Erythroblast (primary cell): ENCODE results near the gene HSF5.
A peak's percentile ranks its signal among the peaks of the same experiment; 100 is the strongest.

Experiments used
- DNase-seq, 2 experiments: peaks; one replicate each; lab custom pipeline; 2025; lab: John Stamatoyannopoulos, UW
- GATA1 ChIP-seq: IDR thresholded peaks from 2 replicates; pipeline ENCODE4 v1.6.1; 2011; ENCODE audit warnings: low read depth, mild to moderate bottlenecking, control low read depth, low read length, moderate library complexity
- POLR2A ChIP-seq: IDR thresholded peaks from 2 replicates; pipeline ENCODE4 v1.6.1; 2011; ENCODE audit warnings: mild to moderate bottlenecking, low read length

The HSF5 gene

DNA sequence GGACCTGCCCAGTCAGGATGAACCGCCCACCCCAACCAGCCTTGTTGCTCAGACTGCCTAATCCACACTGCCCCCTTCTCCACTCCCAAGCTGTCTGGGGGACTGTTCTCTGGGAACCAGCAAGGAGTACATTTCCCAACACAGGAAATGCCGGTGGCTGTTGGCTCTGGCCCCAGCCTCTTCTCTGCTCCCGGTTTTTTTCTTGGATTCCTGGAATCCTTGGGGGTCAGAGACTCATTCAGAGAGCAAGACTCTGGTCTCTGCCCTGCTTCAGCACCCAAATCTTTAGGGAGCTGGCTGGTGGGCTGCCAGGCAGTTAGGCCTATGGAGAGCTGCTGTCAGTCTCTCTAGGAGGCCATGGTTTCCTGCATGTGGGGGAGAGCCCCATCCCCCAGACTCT is 37.0 kb upstream of the HSF5 start:
- TF ChIP-seq POLR2A (no peak), GATA1 (no peak)
- no peak for DNase-seq

DNA sequence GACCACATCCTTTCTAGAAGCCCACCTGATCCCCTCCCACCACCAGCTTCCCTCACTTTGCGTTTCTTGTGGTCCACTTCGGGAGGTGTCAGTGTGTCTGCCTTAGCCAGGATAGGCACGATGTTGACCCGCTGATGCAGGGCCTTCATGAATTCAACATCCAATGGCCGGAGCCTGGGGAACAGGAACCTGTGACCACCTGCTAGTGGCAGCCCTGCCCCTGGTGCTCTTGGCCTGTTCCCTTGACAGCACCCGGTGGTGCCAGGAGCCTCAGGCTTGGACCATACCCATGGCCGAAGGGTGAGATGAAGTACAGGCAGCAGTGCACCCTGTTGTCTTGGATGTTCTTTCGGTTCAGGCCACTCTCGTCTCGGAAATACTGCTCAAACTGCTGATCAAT is 33.5 kb upstream of the HSF5 start:
- TF ChIP-seq GATA1 = no peak
- no peak for DNase-seq

DNA sequence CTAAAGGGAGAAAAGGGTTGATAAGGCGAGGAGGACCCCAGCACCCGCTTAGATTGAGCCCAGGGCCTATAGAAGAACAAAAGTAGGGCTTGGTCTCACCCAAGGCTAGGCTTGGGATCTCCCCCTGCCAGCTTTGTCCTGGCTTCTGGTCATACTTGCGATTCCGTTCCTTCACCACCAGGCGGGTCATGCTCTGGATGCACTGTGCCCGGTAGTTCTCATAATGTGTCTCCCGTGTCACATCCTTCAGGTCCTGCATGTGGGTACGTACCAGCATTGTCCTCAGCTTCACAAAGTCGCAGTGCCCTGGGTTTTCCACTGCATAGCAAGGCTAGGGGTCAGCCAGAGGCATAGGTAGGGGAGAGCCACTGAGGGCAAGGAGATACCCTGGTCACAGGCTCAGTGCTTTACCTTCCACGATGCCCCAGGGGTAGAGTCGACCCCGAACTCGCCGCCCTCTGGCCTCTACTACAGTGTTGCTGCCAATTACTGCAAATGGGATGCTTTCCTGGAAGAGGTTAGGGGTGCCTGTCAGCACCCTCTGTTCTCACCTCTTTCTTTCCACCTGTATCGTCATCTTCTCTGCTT is 32.7 kb upstream of the HSF5 start:
- TF ChIP-seq POLR2A (no peak), GATA1 (no peak)
- DNase-seq = peak; percentile 35 to 48

DNA sequence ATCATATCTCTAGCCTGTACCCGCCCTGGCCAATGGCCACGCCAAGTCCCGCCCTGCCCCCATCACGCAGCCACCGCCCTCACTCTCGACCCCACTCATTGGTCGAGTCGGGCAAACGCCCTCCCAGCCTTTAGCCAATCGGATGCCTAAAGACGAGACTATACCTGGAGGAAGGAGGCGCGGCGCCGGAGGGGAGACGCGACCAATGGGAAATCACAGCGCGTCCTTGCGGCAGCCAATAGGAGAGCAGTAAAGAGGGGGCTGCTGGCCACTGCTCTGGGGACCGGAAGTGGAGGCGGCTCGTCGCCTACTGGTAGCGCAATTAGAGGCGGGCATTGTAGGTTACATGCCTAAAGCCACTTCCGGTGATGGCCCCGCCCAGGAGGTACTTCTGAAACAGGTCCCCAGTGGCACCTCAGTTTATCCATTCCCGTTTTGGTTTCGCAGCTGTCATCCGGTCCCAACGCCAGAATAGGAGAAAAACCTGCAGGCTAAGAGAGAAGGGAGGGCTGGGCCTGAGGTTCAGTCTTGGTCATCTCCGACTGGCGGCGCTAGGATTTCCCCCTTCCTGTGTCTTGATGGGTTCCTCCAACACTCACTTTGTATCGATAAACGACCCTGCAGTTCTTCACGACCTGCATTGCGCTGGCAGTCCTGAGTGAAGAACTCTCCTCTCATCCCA is 29.9 kb upstream of the HSF5 start:
- DNase-seq = peak; percentile 100
- TF ChIP-seq POLR2A (peak; percentile 86), GATA1 (no peak)

DNA sequence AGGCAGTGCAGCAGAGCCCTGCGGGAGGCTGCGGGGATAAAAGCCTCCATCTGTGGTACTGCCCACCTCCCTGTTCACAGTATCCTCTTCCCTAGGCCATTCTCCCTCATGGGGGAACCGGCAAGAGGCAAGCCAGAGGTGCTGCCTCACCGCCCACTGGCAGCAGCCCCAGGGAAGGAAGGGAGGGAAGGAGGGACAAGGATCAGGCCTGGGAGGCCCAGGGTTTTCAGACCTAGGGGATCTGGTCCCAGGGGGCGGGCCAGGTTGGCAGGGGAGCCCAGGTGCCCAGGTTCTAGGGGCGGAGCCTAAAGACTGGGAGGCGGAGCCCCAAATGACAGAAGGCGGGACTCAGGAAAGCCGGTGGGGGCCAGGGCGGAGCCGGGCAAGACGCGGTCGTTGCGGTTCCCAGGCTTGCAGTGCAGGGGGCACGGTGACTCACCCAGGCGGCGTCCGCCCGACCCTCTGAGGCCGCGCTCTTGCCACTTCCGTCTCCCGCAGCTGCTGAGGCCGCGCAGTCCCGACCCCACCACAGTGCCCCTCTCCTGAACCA is 29.2 kb upstream of the HSF5 start:
- TF ChIP-seq POLR2A (no peak), GATA1 (no peak)
- DNase-seq = no peak

DNA sequence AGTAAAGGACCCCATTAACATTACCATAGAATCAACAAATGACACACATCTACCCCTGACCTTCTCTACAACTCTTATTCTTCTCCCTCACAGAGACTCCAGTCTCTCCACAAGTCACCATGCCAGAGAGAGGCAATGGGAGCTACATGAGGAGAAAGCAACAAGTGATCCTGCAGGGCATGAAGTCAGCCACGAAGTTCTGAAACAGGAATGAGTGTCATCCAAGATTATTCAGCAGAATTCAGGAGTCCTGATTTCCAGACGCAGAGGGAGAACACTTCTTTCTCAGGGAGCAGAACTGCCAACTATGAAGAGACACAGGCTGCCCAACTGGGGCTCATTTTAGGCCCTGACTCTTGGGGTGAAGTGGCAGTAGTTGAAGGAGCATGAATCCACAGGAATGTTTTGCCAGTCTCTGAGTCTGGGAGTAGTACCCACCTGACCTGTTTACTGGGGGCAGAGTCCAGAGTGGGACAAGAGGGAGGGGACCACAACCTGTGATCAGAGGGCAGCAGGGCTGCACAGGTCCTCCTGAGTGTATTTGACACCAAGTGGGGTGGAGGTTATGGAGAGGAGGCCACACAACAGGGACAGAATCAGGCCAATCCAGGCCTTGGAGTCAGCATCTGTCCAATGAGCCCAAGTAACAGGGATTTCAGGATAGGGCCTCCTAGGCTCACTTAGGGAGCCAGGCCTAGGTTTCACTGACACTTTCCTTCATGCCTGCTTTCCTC is 28.6 kb upstream of the HSF5 start:
- no peak for TF ChIP-seq POLR2A
- TF ChIP-seq GATA1 = no peak
- DNase-seq = peak in 1 of 2 experiments; percentile 48

DNA sequence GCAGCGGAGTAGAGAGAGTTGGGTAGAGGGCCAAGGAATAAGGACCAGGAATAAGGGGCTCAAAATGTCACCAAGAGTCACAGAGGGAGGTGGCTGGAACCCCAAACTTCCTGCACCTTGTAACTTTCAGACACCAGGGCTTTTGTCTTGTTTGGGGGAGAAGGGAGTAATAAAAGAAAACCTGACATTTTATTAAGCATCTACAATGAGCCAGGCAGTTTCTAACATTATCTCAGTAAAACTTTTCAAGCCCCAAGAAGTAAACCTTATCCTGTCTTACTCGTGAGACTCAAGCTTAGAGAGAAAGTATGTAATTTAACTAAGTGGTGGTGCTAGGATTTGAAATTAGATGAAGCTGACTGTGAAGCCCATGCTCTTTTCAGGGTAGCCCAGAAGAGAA is 27.1 kb upstream of the HSF5 start:
- peak in 1 of 2 experiments; percentile 25 for DNase-seq
- no peak for TF ChIP-seq POLR2A

DNA sequence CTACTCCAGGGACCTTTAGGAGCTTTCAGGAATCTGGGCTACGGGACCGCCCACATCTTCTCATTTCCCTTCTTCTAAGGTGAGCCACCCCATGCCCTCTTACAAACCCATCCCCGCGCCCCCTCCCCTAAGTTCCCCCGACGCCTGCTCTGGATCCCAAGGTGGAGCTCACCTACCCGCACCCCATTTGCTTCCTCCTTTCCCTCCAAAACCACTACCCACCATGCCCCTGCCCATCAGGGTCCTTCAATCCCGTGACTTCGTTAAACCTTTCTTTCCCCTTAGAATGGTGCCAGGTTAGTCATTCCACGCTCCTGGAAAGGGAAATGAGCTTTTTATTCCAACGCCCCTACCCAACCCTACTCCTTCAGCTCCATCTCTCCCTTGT is 26.6 kb upstream of the HSF5 start:
- TF ChIP-seq POLR2A = no peak
- TF ChIP-seq GATA1 = no peak
- DNase-seq = no peak

DNA sequence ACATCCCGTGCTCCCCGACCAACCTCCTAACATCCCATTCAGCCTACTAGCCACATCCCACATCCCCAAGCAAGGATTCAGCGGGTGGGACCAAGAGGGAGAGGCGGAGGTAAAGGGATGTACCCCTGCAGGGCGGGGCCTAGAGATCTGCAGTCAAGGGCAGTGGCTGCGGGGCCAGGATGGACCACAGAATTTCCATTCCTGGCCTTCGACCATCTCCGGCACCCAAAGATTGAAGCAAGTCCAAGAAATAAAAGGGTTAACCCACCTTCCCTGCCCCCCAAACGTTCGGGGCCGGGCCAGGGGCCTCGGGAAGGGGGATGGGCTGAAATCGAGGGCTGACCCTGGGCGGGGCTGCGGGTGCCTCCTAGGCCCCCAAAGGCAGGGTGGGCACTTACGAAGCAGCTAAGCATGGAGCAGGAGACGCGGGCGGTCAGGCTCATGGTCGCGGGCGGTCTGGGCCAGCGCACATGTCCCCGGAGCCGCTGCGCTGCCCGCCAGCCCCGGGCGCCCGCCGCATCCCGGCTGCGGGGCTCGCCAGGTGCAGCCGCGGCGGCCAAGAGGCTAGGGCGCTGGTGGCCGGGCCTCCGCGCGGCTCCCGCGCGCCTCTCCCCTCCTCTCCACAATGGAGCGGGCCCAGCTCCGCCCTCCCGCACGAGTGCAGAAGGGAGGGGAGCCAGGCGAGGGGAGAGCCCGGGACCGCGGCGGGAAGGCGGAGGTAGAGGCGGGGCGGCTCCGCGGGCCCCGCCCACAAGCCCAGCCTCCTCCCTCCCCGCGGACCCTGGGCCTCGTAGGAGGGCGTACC is 26.0 kb upstream of the HSF5 start, which contains the start of gene MTMR4:
MTMR4 (minus strand) TSS at position 674 of the 805 bp plus-strand sequence; CDS start at position 443, 231 bp downstream.
- peak; percentile 85 to 91 for DNase-seq
- no peak for TF ChIP-seq GATA1
- peak; percentile 54 for TF ChIP-seq POLR2A

DNA sequence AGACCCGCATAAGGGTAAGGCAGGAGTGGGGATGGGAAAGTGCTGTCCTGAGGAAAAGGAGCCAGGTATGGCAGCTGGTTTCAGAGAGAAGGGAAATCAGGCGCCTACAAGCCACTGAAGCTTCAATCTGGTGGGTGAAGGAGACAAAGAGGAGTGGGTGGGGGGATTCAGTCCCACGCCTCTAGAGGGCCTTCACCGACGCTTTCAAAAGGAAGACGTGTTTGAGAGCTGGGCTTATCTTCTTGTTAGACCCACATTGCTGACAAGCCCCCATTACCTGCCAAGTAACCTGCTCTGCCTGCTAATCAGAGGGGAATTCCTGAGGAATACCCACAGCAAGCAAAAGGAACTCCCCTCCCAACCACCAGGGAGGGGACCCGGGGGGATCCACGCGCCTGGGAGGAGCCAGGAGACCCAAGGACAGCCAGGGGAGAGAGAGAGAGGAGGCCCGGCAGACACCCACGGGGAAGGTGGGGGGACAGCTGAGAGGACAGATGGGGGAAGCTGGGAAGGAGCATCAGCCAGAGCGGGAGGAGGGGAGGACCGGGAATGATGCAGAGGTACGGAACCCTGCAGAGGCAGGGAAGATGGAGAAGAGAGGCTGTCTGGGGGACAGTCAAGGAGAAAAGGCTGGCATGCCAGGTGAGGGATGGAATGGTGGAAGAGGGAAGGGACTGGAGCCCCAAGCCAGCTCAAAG is 25.2 kb upstream of the HSF5 start:
- no peak for DNase-seq
- no peak for TF ChIP-seq GATA1

DNA sequence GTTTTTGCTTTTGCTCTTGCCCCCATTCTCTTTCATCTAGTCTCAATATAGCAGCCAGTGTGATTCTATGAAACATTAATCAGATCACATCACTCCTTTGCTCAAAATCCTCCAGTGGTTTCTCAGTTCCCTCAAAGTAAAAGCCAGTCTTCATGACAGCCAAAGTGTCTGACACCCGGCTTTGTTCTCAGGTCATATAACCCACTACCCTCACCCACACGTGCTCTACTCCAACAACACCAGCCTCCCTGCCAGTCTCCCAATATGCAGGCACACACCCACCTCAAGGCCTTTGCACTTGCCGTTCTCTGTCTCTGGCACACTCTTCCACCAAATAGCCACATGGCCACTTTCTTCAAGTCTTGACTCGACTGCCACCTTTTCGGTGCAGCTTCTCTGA is 21.9 kb upstream of the HSF5 start:
- DNase-seq = no peak
- TF ChIP-seq GATA1 (no peak), POLR2A (no peak)

DNA sequence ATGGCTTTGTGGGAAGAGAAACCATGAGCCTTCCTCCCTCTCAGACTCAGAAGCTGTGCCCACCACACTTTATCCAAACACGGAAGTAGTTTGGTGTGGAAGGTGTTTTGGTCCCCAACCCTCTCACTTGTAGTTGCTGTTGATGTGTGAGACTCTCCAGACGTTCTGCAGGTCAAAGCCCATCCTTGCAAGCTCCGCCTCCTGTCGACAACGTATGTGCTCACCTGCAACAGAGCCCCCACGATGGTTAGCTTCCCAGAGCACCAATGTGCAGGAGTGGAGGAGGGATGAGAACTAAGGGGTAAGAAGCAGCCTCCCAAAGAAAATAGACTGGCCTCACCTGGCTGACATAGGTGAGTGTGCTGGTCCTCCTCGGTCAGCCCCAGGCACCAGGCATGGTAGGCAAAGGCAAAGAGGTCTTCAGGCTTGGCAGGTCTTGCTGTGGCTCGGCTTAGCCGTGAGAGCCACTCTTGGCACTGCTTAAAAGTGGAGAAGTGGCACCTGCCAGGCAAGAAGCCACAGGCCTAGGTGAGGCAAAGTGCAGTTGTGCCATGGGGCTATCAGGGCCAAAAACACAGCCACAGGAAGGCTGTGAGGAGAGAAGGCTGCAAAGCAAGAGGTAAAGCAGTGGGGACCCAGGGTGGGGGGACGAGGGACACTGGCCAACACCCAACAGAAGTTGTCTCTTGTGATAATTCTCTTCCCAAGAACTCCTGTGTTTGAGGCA is 20.3 kb upstream of the HSF5 start:
- no peak for DNase-seq
- TF ChIP-seq POLR2A (no peak), GATA1 (no peak)
